Measurements from ENCODE around the gene CDK13.
"Not testable (repeated sequence)": the region's sequence is repeated elsewhere in the genome, so short reads cannot be mapped to it uniquely, and the experiment has no call there.

GRCh38 chr7:40148247-40148580, 198.2 kb downstream of the CDK13 start:
- TF ChIP-seq CTCF, POLR2A (IDR thresholded peaks at IDR 0.05): not testable (repeated sequence)

Data from uterus (tissue), 2 donors.